Prostate gland (tissue), 2 donors: ENCODE measurements around the gene DUSP12.

Experiments
- CTCF ChIP-seq, 4 experiments: fragments of 200-600 bp in 2 of 4; fragments of 450-650 bp in 2 of 4; sonication (generic) in 2 of 4; IDR thresholded peaks; 1 replicate in 3 of 4; 2 replicates in 1 of 4; pipeline ENCODE4 v1.5.1; 2016 to 2019; ENCODE audit warnings: antibody characterized with exemption in 4 of 4, mild to moderate bottlenecking in 2 of 4, moderate library complexity in 2 of 4
- POLR2A ChIP-seq: fragments of 450-650 bp; IDR thresholded peaks from one replicate; pipeline ENCODE4 v1.6.1; 2016; ENCODE audit warnings: antibody characterized with exemption, mild to moderate bottlenecking

GRCh38 chr1:161737625-161738024 lies 12.0 kb upstream of the DUSP12 start:
- TF ChIP-seq POLR2A (no peak), CTCF (IDR thresholded peaks at IDR 0.05) (no peak)
